Testis (tissue), 3 donors: Measurements from ENCODE around the gene ZNF319. TPM values are rescaled to one million over a fixed set of nuclear protein-coding genes. Genes with fewer than 3 reads are reported as not detected.

ENCODE experiments used
- DNase-seq: peaks from one replicate; pipeline ENCODE4 v3.0.0-alpha.2; 2019
- H3K27ac ChIP-seq, 2 donors: fragments of 200-600 bp; sonication (generic); one replicate each; pipeline ENCODE4 v1.5.1; 2019
- H3K27me3 ChIP-seq: fragments of 200-600 bp; sonication (generic); one replicate; pipeline ENCODE4 v1.5.1; 2019
- H3K36me3 ChIP-seq: fragments of 200-600 bp; sonication (generic); one replicate; pipeline ENCODE4 v1.5.1; 2017; ENCODE audit warnings: low read depth; ENCODE audit errors: missing control alignments
- H3K4me1 ChIP-seq: fragments of 200-600 bp; sonication (generic); one replicate; pipeline ENCODE4 v1.5.1; 2019
- H3K4me3 ChIP-seq, 2 donors: fragments of 200-600 bp; sonication (generic); one replicate each; pipeline ENCODE4 v1.5.1; 2017 to 2019
- H3K9me3 ChIP-seq: fragments of 200-600 bp; sonication (generic); one replicate; pipeline ENCODE4 v1.5.1; 2017
- CTCF ChIP-seq, 3 experiments: fragments of 450-650 bp in 2 of 3; fragments of 200-600 bp in 1 of 3; sonication (generic) in 1 of 3; IDR thresholded peaks; one replicate each; pipeline ENCODE4 v1.5.1; 2016 to 2019; ENCODE audit warnings: antibody characterized with exemption in 3 of 3, mild to moderate bottlenecking in 2 of 3, moderate library complexity in 1 of 3
- POLR2A ChIP-seq: fragments of 450-650 bp; IDR thresholded peaks from one replicate; pipeline ENCODE4 v1.6.1; 2017; ENCODE audit warnings: antibody characterized with exemption, mild to moderate bottlenecking, moderate library complexity
- WGBS, 2 donors: methylation state at CpG; one replicate each; pipeline ENCODE4 v1.1.5; 2018; 5-methylcytosine and 5-hydroxymethylcytosine counted together
- intact Hi-C: fragments of 100-400 bp; cut with DNase I; formaldehyde crosslinking; loops from one replicate; pipeline ENCODE4 v1.15.1; 2023; ENCODE audit warnings: low total_unique reads
- polyA plus RNA-seq: library from polyadenylated mRNA; stranded (reverse); fragments of 350-450 nt; fragmentation: Illumina TruSeq; extraction: RNeasy Lipid Tissue Mini Kit (QIAGEN cat#74804); gene quantifications from one replicate; pipeline ENCODE4 v1.2.3, GENCODE V29; 2014; ENCODE audit warnings: low read depth, low replicate concordance; ENCODE audit not compliant: insufficient read depth
- total RNA-seq, 2 donors: library from RNA; depleted of rRNA; stranded (reverse); fragments of >200 nt; gene quantifications; one replicate each; pipeline ENCODE4 v1.2.3, GENCODE V29; 2016

ZNF319 gene
- total and polyA plus RNA-seq, 3 donors from 2014 or later = 10.4 to 12.1 (median 11.2) TPM

GRCh38 chr16:57944970-57945739 lies 55.3 kb downstream of the ZNF319 start:
- no peaks in the 10 kb centered on the region for H3K27me3 ChIP-seq
- WGBS, 2 donors = 73 to 75% methylated on average over 9 of the region's 9 CpGs
- no peak for DNase-seq
- H3K36me3 ChIP-seq = no peaks in the 10 kb centered on the region
- TF ChIP-seq POLR2A (no peak), CTCF (IDR thresholded peaks at IDR 0.05) (no peak)
- no peaks in the 10 kb centered on the region for H3K4me1 ChIP-seq
- H3K4me3 ChIP-seq = no peak overlapping the region
- intact Hi-C loops = no loop called here
- no peak overlapping the region for H3K27ac ChIP-seq
- H3K9me3 ChIP-seq = no peaks in the 10 kb centered on the region

Other genes with a start within 250 kb of the ZNF319 start
- 100 to 1,000 TPM; 137 to 185 TPM for gene KIFC3, start 198.2 kb downstream of the ZNF319 start, total RNA-seq
- gene KIFC3, start 198.2 kb downstream of the ZNF319 start, polyA plus RNA-seq = 105 TPM
- 1 to 10 TPM in 1 of 2 donors, under 1 TPM in 1; 0.87 to 1.2 TPM for gene CNGB1, start 29.5 kb downstream of the ZNF319 start, total RNA-seq
- 0.76 TPM for gene CNGB1, start 29.5 kb downstream of the ZNF319 start, polyA plus RNA-seq
- gene USB1, start 735 bp upstream of the ZNF319 start, total RNA-seq = 10 to 100 TPM; 62.4 to 63.7 TPM
- 39.7 TPM for gene USB1, start 735 bp upstream of the ZNF319 start, polyA plus RNA-seq
- gene MMP15, start 25.1 kb upstream of the ZNF319 start, total RNA-seq = 100 to 1,000 TPM; 194 to 300 TPM
- gene MMP15, start 25.1 kb upstream of the ZNF319 start, polyA plus RNA-seq = 80.6 TPM
- gene CFAP20, start 128.7 kb upstream of the ZNF319 start, total RNA-seq = 10 to 100 TPM; 91.5 to 92.4 TPM
- gene CFAP20, start 128.7 kb upstream of the ZNF319 start, polyA plus RNA-seq = 98.6 TPM
- gene CSNK2A2, start 197.4 kb upstream of the ZNF319 start, total RNA-seq = 100 to 1,000 TPM; 101 to 119 TPM
- 299 TPM for gene CSNK2A2, start 197.4 kb upstream of the ZNF319 start, polyA plus RNA-seq